Endothelial cell of umbilical vein (primary cell): ENCODE data around the gene TECPR2. TPM values are rescaled to one million over a fixed set of nuclear protein-coding genes. Genes with fewer than 3 reads are reported as not detected.

Experiments
- BruUV-seq: library from RNA; stranded (reverse); fragments of 400-500 nt; replicated peaks from 2 replicates; lab custom pipeline; 2021; lab: Mats Ljungman, UMichigan
- CTCF ChIA-PET: fragments of 300-600, 350-600 bp; sonication (Branson Sonifier 250); formaldehyde crosslinking; loops from one replicate; lab custom pipeline; 2021; ENCODE audit warnings: antibody characterized with exemption, inconsistent platforms; lab: Charles Lee
- POLR2A ChIA-PET: fragments of 300-600, 350-600 bp; sonication (Branson Sonifier 250); formaldehyde crosslinking; loops from one replicate; lab custom pipeline; 2021; ENCODE audit warnings: antibody characterized with exemption, inconsistent platforms; lab: Charles Lee
- DNase-seq: peaks from one replicate; pipeline ENCODE4 v3.0.0-alpha.2; 2011; ENCODE audit warnings: low read depth, low spot score
- FAIRE-seq: peaks from 2 replicates; lab custom pipeline; 2011; peaks lifted over from hg19 to GRCh38; lab: Jason Lieb, UNC
- H2AFZ ChIP-seq: 2 replicates; pipeline ENCODE4 v1.6.0; 2012; ENCODE audit warnings: low read depth, low read length, control low read depth, inconsistent platforms
- H3K27ac ChIP-seq: 2 replicates; pipeline ENCODE4 v1.5.1; 2011; ENCODE audit warnings: low read depth, mild to moderate bottlenecking, control low read depth, low read length, moderate library complexity; ENCODE audit not compliant: insufficient read depth
- H3K27me3 ChIP-seq, 2 experiments: 2 replicates each; pipeline versions ENCODE4 v1.6.0 to v1.6.1; 2011; ENCODE audit warnings: low read length in 2 of 2, mixed read lengths in 1 of 2; ENCODE audit not compliant: control insufficient read depth in 2 of 2, insufficient read depth in 2 of 2
- H3K36me3 ChIP-seq, 2 experiments: 2 replicates in 1 of 2; 3 replicates in 1 of 2; pipeline ENCODE4 v1.5.1; 2011; ENCODE audit warnings: low read length in 2 of 2, mild to moderate bottlenecking in 1 of 2, moderate library complexity in 1 of 2; ENCODE audit not compliant: control insufficient read depth in 2 of 2, insufficient read depth in 2 of 2; ENCODE audit errors: extremely low read depth in 1 of 2
- H3K4me1 ChIP-seq: 3 replicates; pipeline ENCODE4 v1.5.1; 2011; ENCODE audit warnings: mild to moderate bottlenecking, low read length; ENCODE audit not compliant: control insufficient read depth, insufficient read depth; ENCODE audit errors: extremely low read depth
- H3K4me2 ChIP-seq: 2 replicates; pipeline ENCODE4 v1.6.1; 2011; ENCODE audit warnings: low read length, control low read depth, mixed read lengths; ENCODE audit not compliant: insufficient read depth
- H3K4me3 ChIP-seq, 3 experiments: fragments of 200-600 bp in 1 of 3; sonication (generic), shearing (Covaris generic) in 1 of 3; replicated peaks in 1 of 3; 2 replicates each; pipeline ENCODE4 v1.5.1; 2011 to 2016; ENCODE audit warnings: control low read depth in 3 of 3, low read length in 3 of 3, mild to moderate bottlenecking in 2 of 3, inconsistent platforms in 1 of 3, low read depth in 1 of 3, moderate library complexity in 1 of 3; ENCODE audit not compliant: insufficient read depth in 1 of 3
- H3K79me2 ChIP-seq: 2 replicates; pipeline ENCODE4 v1.6.0; 2012; ENCODE audit warnings: low read length, inconsistent platforms; ENCODE audit not compliant: control insufficient read depth, insufficient read depth
- H3K9ac ChIP-seq: replicated peaks from 2 replicates; pipeline ENCODE3; 2011; ENCODE audit warnings: low read length, control low read depth; ENCODE audit not compliant: insufficient read depth; ENCODE audit errors: extremely low read depth
- H3K9me1 ChIP-seq: replicated peaks from 3 replicates; pipeline ENCODE4 v1.6.0; 2011; ENCODE audit warnings: mild to moderate bottlenecking, low read length; ENCODE audit not compliant: control insufficient read depth, insufficient read depth; ENCODE audit errors: extremely low read depth
- H3K9me3 ChIP-seq: replicated peaks from 2 replicates; pipeline ENCODE4 v1.5.1; 2012; ENCODE audit warnings: low read length, inconsistent platforms; ENCODE audit not compliant: control insufficient read depth, insufficient read depth
- H4K20me1 ChIP-seq: replicated peaks from 2 replicates; pipeline ENCODE3; 2011; ENCODE audit warnings: mild to moderate bottlenecking, low read length; ENCODE audit not compliant: control insufficient read depth, insufficient read depth; ENCODE audit errors: extremely low read depth
- CTCF ChIP-seq, 2 donors: IDR thresholded peaks; 1 replicate in 1 of 2; 2 replicates in 1 of 2; pipeline ENCODE4 v1.5.1; 2011; ENCODE audit warnings: low read length in 2 of 2, mild to moderate bottlenecking in 2 of 2, moderate library complexity in 2 of 2, control low read depth in 1 of 2, inconsistent platforms in 1 of 2, low read depth in 1 of 2; ENCODE audit not compliant: insufficient read depth in 1 of 2; ENCODE audit errors: extremely low read depth in 1 of 2
- EZH2 ChIP-seq: IDR thresholded peaks from 2 replicates; pipeline ENCODE4 v1.6.1; 2012; ENCODE audit warnings: borderline replicate concordance, low read depth, mild to moderate bottlenecking, moderate library complexity, low read length, inconsistent platforms; ENCODE audit not compliant: severe bottlenecking
- FOS ChIP-seq: IDR thresholded peaks from 2 replicates; pipeline ENCODE4 v1.6.1; 2011; ENCODE audit warnings: mild to moderate bottlenecking, low read length, moderate library complexity, borderline replicate concordance; ENCODE audit not compliant: insufficient read depth
- GATA2 ChIP-seq: IDR thresholded peaks from 2 replicates; pipeline ENCODE4 v1.7.0; 2011; ENCODE audit warnings: low read depth, mild to moderate bottlenecking, moderate library complexity, mixed read lengths, low read length; ENCODE audit not compliant: insufficient read length, insufficient read depth
- JUN ChIP-seq: IDR thresholded peaks from 2 replicates; pipeline ENCODE4 v1.6.1; 2011; ENCODE audit warnings: borderline replicate concordance, low read depth; ENCODE audit not compliant: insufficient read length, insufficient read depth
- MYC ChIP-seq: IDR thresholded peaks from one replicate; pipeline ENCODE4 v1.6.1; 2011; ENCODE audit warnings: mild to moderate bottlenecking, low read depth, low read length
- POLR2A ChIP-seq: IDR thresholded peaks from 2 replicates; pipeline ENCODE4 v1.6.1; 2012; ENCODE audit warnings: low read depth, mild to moderate bottlenecking, control low read depth, low read length
- POLR2AphosphoS5 ChIP-seq: IDR thresholded peaks from 2 replicates; pipeline ENCODE4 v1.6.1; 2012; ENCODE audit warnings: low read depth, mild to moderate bottlenecking, control low read depth, low read length, moderate library complexity; ENCODE audit not compliant: insufficient read depth
- dilution Hi-C: fragments of 300-500 bp; cut with MboI; formaldehyde crosslinking; loops from one replicate; pipeline ENCODE4 v1.15.0; 2019; ENCODE audit warnings: low sequenced_read_pairs; ENCODE audit not compliant: extremely low pct_ligation_motif_present
- intact Hi-C: fragments of 100-400 bp; cut with micrococcal nuclease; formaldehyde crosslinking; loops from one replicate; pipeline ENCODE4 v1.10.0; 2022
- polyA plus RNA-seq, 4 experiments: library from polyadenylated mRNA; depleted of rRNA in 3 of 4; stranded (reverse) in 3 of 4; unstranded in 1 of 4; fragments of >200 nt; gene quantifications; 2 replicates each; pipeline versions ENCODE4 v1.2.1 to v1.2.3, GENCODE V29; 2011 to 2012; ENCODE audit warnings: missing spikeins in 1 of 4
- total RNA-seq: library from RNA; stranded (reverse); gene quantifications from 2 replicates; pipeline ENCODE4 v1.2.3, GENCODE V29; 2021
- TF ChIP-seq, protein P1 (sequence below): IDR thresholded peaks from 2 replicates; pipeline ENCODE4 v1.6.1; 2011; ENCODE audit not compliant: insufficient read depth, insufficient read length

The TECPR2 gene
- total and polyA plus RNA-seq, 2 donors (not counting 3 experiments of a cell fraction or from before 2014, with no cell fraction given): 8.9 to 21.5 TPM

GRCh38 chr14:102424520-102424919, 61.8 kb downstream of the TECPR2 start:
- FAIRE-seq: no peak
- Histone ChIP-seq H2AFZ (no peak overlapping the region), H3K4me3 (no peak overlapping the region), H3K27ac (no peak overlapping the region), H3K79me2 (no peaks in the 10 kb centered on the region), H3K4me2 (no peak overlapping the region), H3K27me3 (no peaks in the 10 kb centered on the region), H3K9me1 (no peaks in the 10 kb centered on the region), H3K36me3 (peaks cover 0 to 10% of the 10 kb centered on the region in 2 experiments), H4K20me1 (no peaks in the 10 kb centered on the region), H3K9me3 (no peaks in the 10 kb centered on the region), H3K9ac (no peak overlapping the region), H3K4me1 (no peaks in the 10 kb centered on the region)
- no TSS peak for BruUV-seq
- ChIA-PET POLR2A (no interaction called here), CTCF (no interaction called here)
- dilution Hi-C loops: no loop called here
- TF ChIP-seq CTCF (IDR thresholded peaks at IDR 0.05; ENCODE audit: extremely low read depth in 1 of 2, insufficient read depth in 1 of 2, low read depth in 1 of 2, low read length in 2 of 2) (no peak), FOS (no peak), JUN (no peak), MYC (no peak), POLR2A (no peak), GATA2 (no peak)
- TF ChIP-seq, protein P1, sequence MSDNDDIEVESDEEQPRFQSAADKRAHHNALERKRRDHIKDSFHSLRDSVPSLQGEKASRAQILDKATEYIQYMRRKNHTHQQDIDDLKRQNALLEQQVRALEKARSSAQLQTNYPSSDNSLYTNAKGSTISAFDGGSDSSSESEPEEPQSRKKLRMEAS: no peak
- intact Hi-C loops: no loop called here
- DNase-seq: no peak

GRCh38 chr14:102424923-102425322, 62.2 kb downstream of the TECPR2 start:
- ChIA-PET POLR2A (no interaction called here), CTCF (no interaction called here)
- H3K4me2 ChIP-seq: no peak overlapping the region
- intact Hi-C loops (no loop called here), dilution Hi-C loops (no loop called here)
- no peak overlapping the region for H3K4me3 ChIP-seq
- BruUV-seq: no TSS peak
- H3K27me3 ChIP-seq: no peaks in the 10 kb centered on the region
- no peaks in the 10 kb centered on the region for H3K9me3 ChIP-seq
- H3K79me2 ChIP-seq: no peaks in the 10 kb centered on the region
- no peaks in the 10 kb centered on the region for H3K9me1 ChIP-seq
- H3K4me1 ChIP-seq: no peaks in the 10 kb centered on the region
- no peak overlapping the region for H3K27ac ChIP-seq
- FAIRE-seq: no peak
- H2AFZ ChIP-seq: no peak overlapping the region
- no peak overlapping the region for H3K9ac ChIP-seq
- H4K20me1 ChIP-seq: no peaks in the 10 kb centered on the region
- TF ChIP-seq CTCF (IDR thresholded peaks at IDR 0.05; ENCODE audit: extremely low read depth in 1 of 2, insufficient read depth in 1 of 2, low read depth in 1 of 2, low read length in 2 of 2) (no peak), POLR2AphosphoS5 (no peak), EZH2 (no peak), POLR2A (no peak), JUN (no peak), GATA2 (no peak), FOS (no peak), MYC (no peak)
- TF ChIP-seq, protein P1: no peak
- H3K36me3 ChIP-seq: peaks cover 0 to 9% of the 10 kb centered on the region in 2 experiments
- no peak for DNase-seq
